ENCODE results near the gene SCGB1D2. TPM values are rescaled to one million over a fixed set of nuclear protein-coding genes. Genes with fewer than 3 reads are reported as not detected.
A peak's percentile ranks its signal among the peaks of the same experiment; 100 is the strongest.
"Not testable (repeated sequence)": the region's sequence is repeated elsewhere in the genome, so short reads cannot be mapped to it uniquely, and the experiment has no call there.

The SCGB1D2 gene
- total and polyA plus RNA-seq, 2 donors from 2014 or later = 0.60 to 5.6 TPM

GRCh38 chr11:62206276-62207066, 35.6 kb upstream of the SCGB1D2 start:
- H3K27ac ChIP-seq (ENCODE audit: low read depth in 2 of 2, low read length in 2 of 2) = peak overlapping the region in 1 of 2 donors; percentile 47
- peak in 3 of 5 donors; percentile 20 to 69 (median 62) for DNase-seq
- H3K9me3 ChIP-seq (ENCODE audit: control insufficient read depth in 2 of 3, insufficient read depth in 1 of 3, low read length in 3 of 3); H3K36me3 ChIP-seq (ENCODE audit: control insufficient read depth in 2 of 3, insufficient read depth in 3 of 3, low read length in 3 of 3); H3K4me1 ChIP-seq (ENCODE audit: control insufficient read depth in 2 of 3, insufficient read depth in 2 of 3, low read depth in 1 of 3, low read length in 3 of 3); H3K9ac ChIP-seq (ENCODE audit: low read length in 3 of 3); FAIRE-seq; intact Hi-C loops (cut with DNase I); H3K4me3 ChIP-seq (ENCODE audit: low read length in 3 of 3); H3K27me3 ChIP-seq (ENCODE audit: control insufficient read depth, insufficient read depth, low read length): not testable (repeated sequence)

GRCh38 chr11:62208785-62209144, 33.3 kb upstream of the SCGB1D2 start:
- no peaks in the 10 kb centered on the region for H3K36me3 ChIP-seq (ENCODE audit: control insufficient read depth in 2 of 3, insufficient read depth in 3 of 3, low read length in 3 of 3)
- H3K4me1 ChIP-seq (ENCODE audit: control insufficient read depth in 2 of 3, insufficient read depth in 2 of 3, low read depth in 1 of 3, low read length in 3 of 3) = peaks cover 0 to 9% (median 3%) of the 10 kb centered on the region in 3 donors
- H3K27ac ChIP-seq (ENCODE audit: low read depth in 2 of 2, low read length in 2 of 2) = no peak overlapping the region
- no peaks in the 10 kb centered on the region for H3K27me3 ChIP-seq (ENCODE audit: control insufficient read depth, insufficient read depth, low read length)
- intact Hi-C loops (cut with DNase I) = no loop called here
- FAIRE-seq (no peak), DNase-seq (no peak)
- no peaks in the 10 kb centered on the region for H3K9me3 ChIP-seq (ENCODE audit: control insufficient read depth in 2 of 3, insufficient read depth in 1 of 3, low read length in 3 of 3)
- H3K4me3 ChIP-seq (ENCODE audit: low read length in 3 of 3) = no peak overlapping the region
- H3K9ac ChIP-seq (ENCODE audit: low read length in 3 of 3) = no peak overlapping the region
- no peak for TF ChIP-seq CTCF (IDR thresholded peaks at IDR 0.05; ENCODE audit: borderline replicate concordance, extremely low read depth, insufficient read depth)

GRCh38 chr11:62217191-62217748, 24.8 kb upstream of the SCGB1D2 start:
- H3K4me3 ChIP-seq (ENCODE audit: low read length in 3 of 3) = no peak overlapping the region

More at GRCh38 chr11:62217191-62217748, 24.8 kb upstream of the SCGB1D2 start:
- TF ChIP-seq CTCF (IDR thresholded peaks at IDR 0.05; ENCODE audit: borderline replicate concordance, extremely low read depth, insufficient read depth) = peak; percentile 22
- no peak overlapping the region for H3K27ac ChIP-seq (ENCODE audit: low read depth in 2 of 2, low read length in 2 of 2)
- no peaks in the 10 kb centered on the region for H3K4me1 ChIP-seq (ENCODE audit: control insufficient read depth in 2 of 3, insufficient read depth in 2 of 3, low read depth in 1 of 3, low read length in 3 of 3)
- no peaks in the 10 kb centered on the region for H3K36me3 ChIP-seq (ENCODE audit: control insufficient read depth in 2 of 3, insufficient read depth in 3 of 3, low read length in 3 of 3)
- intact Hi-C loops (cut with DNase I) = no loop called here
- FAIRE-seq = no peak
- peak in 1 of 5 donors; percentile 14 for DNase-seq
- peaks cover 0 to 6% (median 5%) of the 10 kb centered on the region in 3 donors for H3K9me3 ChIP-seq (ENCODE audit: control insufficient read depth in 2 of 3, insufficient read depth in 1 of 3, low read length in 3 of 3)
- H3K27me3 ChIP-seq (ENCODE audit: control insufficient read depth, insufficient read depth, low read length) = no peaks in the 10 kb centered on the region
- no peak overlapping the region for H3K9ac ChIP-seq (ENCODE audit: low read length in 3 of 3)

Measured in kidney (tissue), 14 donors.